HEK293 (cell line): ENCODE measurements around the gene PPP1R27.
A peak's percentile ranks its signal among the peaks of the same experiment; 100 is the strongest.

Experiments
- EGR2 ChIP-seq: fragments of 450-650 bp; formaldehyde crosslinking; IDR thresholded peaks from 2 replicates; pipeline ENCODE4 v1.5.1; 2016; ENCODE audit warnings: low read depth, missing biosample characterization, missing genetic modification characterization
- GFI1B ChIP-seq: fragments of 450-650 bp; formaldehyde crosslinking; IDR thresholded peaks from 2 replicates; pipeline ENCODE4 v1.5.1; 2016; ENCODE audit warnings: missing biosample characterization, missing genetic modification characterization
- IKZF3 ChIP-seq: fragments of 450-650 bp; IDR thresholded peaks from 2 replicates; pipeline ENCODE4 v1.5.0; 2018; ENCODE audit warnings: missing biosample characterization, mild to moderate bottlenecking, missing genetic modification characterization, moderate library complexity
- KLF8 ChIP-seq: fragments of 450-650 bp; formaldehyde crosslinking; IDR thresholded peaks from 2 replicates; pipeline ENCODE4 v1.5.1; 2016; ENCODE audit warnings: missing biosample characterization, missing genetic modification characterization
- TRIM28 ChIP-seq: IDR thresholded peaks from 2 replicates; pipeline ENCODE4 v1.6.1; 2011; ENCODE audit warnings: low read length, control low read depth, borderline replicate concordance
- WT1 ChIP-seq: fragments of 450-650 bp; formaldehyde crosslinking; IDR thresholded peaks from 2 replicates; pipeline ENCODE4 v1.5.1; 2016; ENCODE audit warnings: missing biosample characterization, missing genetic modification characterization
- ZEB2 ChIP-seq: fragments of 450-650 bp; formaldehyde crosslinking; IDR thresholded peaks from 2 replicates; pipeline ENCODE4 v1.5.1; 2016; ENCODE audit warnings: missing biosample characterization, missing genetic modification characterization
- ZIC2 ChIP-seq: fragments of 450-650 bp; formaldehyde crosslinking; IDR thresholded peaks from 2 replicates; pipeline ENCODE4 v1.5.1; 2016; ENCODE audit warnings: missing biosample characterization, missing genetic modification characterization
- ZNF157 ChIP-seq: fragments of 450-650 bp; formaldehyde crosslinking; IDR thresholded peaks from 2 replicates; pipeline ENCODE4 v1.5.1; 2016; ENCODE audit warnings: missing biosample characterization, missing genetic modification characterization
- ZNF169 ChIP-seq: fragments of 450-650 bp; formaldehyde crosslinking; IDR thresholded peaks from 2 replicates; pipeline ENCODE4 v1.5.1; 2016; ENCODE audit warnings: missing biosample characterization, missing genetic modification characterization
- ZNF214 ChIP-seq: fragments of 450-650 bp; formaldehyde crosslinking; IDR thresholded peaks from 2 replicates; pipeline ENCODE4 v1.5.1; 2017; ENCODE audit warnings: missing biosample characterization, mild to moderate bottlenecking, missing genetic modification characterization, borderline replicate concordance
- ZNF335 ChIP-seq: fragments of 450-650 bp; formaldehyde crosslinking; conservative IDR thresholded peaks from 2 replicates; pipeline ENCODE4 v1.5.1; 2016; ENCODE audit warnings: missing biosample characterization, missing genetic modification characterization
- ZNF341 ChIP-seq: fragments of 450-650 bp; formaldehyde crosslinking; IDR thresholded peaks from 2 replicates; pipeline ENCODE4; 2016; ENCODE audit warnings: low read depth, missing biosample characterization, missing genetic modification characterization
- ZNF426 ChIP-seq: fragments of 450-650 bp; formaldehyde crosslinking; IDR thresholded peaks from 2 replicates; pipeline ENCODE4 v1.5.1; 2017; ENCODE audit warnings: missing biosample characterization, missing genetic modification characterization, mild to moderate bottlenecking, inconsistent platforms, moderate library complexity
- ZNF501 ChIP-seq: fragments of 450-650 bp; formaldehyde crosslinking; IDR thresholded peaks from 2 replicates; pipeline ENCODE4 v1.5.1; 2016; ENCODE audit warnings: missing biosample characterization, missing genetic modification characterization
- ZNF555 ChIP-seq: fragments of 450-650 bp; formaldehyde crosslinking; conservative IDR thresholded peaks from 2 replicates; pipeline ENCODE4 v1.5.1; 2017; ENCODE audit warnings: missing biosample characterization, mild to moderate bottlenecking, missing genetic modification characterization, inconsistent platforms
- ZNF571 ChIP-seq: fragments of 450-650 bp; formaldehyde crosslinking; IDR thresholded peaks from 2 replicates; pipeline ENCODE4 v1.5.0; 2017; ENCODE audit warnings: missing biosample characterization, missing genetic modification characterization
- ZNF629 ChIP-seq: fragments of 450-650 bp; formaldehyde crosslinking; IDR thresholded peaks from 2 replicates; pipeline ENCODE4 v1.5.1; 2017; ENCODE audit warnings: missing biosample characterization, missing genetic modification characterization
- ZNF830 ChIP-seq: fragments of 450-650 bp; IDR thresholded peaks from 2 replicates; pipeline ENCODE4 v1.5.0; 2018; ENCODE audit warnings: missing biosample characterization, missing genetic modification characterization, low read depth, mild to moderate bottlenecking, moderate library complexity
- ZNF837 ChIP-seq: fragments of 450-650 bp; formaldehyde crosslinking; IDR thresholded peaks from 2 replicates; pipeline ENCODE4 v1.5.1; 2016; ENCODE audit warnings: missing biosample characterization, missing genetic modification characterization
- ZXDB ChIP-seq: fragments of 450-650 bp; formaldehyde crosslinking; IDR thresholded peaks from 2 replicates; pipeline ENCODE4 v1.5.1; 2016; ENCODE audit warnings: missing biosample characterization, missing genetic modification characterization
- TF ChIP-seq, protein P1 (sequence below): sonication (generic); formaldehyde crosslinking; IDR thresholded peaks from 2 replicates; pipeline ENCODE4 v1.8.1; 2022; ENCODE audit warnings: mild to moderate bottlenecking, moderate library complexity, missing genetic modification reagents
- TF ChIP-seq, protein P2 (sequence below): fragments of 450-650 bp; formaldehyde crosslinking; IDR thresholded peaks from 2 replicates; pipeline ENCODE4 v1.5.1; 2017; ENCODE audit warnings: missing biosample characterization, missing genetic modification characterization
- TF ChIP-seq, protein P3 (sequence below): fragments of 450-650 bp; formaldehyde crosslinking; IDR thresholded peaks from 2 replicates; pipeline ENCODE4 v1.5.1; 2016; ENCODE audit warnings: missing biosample characterization, missing genetic modification characterization

The PPP1R27 gene

DNA sequence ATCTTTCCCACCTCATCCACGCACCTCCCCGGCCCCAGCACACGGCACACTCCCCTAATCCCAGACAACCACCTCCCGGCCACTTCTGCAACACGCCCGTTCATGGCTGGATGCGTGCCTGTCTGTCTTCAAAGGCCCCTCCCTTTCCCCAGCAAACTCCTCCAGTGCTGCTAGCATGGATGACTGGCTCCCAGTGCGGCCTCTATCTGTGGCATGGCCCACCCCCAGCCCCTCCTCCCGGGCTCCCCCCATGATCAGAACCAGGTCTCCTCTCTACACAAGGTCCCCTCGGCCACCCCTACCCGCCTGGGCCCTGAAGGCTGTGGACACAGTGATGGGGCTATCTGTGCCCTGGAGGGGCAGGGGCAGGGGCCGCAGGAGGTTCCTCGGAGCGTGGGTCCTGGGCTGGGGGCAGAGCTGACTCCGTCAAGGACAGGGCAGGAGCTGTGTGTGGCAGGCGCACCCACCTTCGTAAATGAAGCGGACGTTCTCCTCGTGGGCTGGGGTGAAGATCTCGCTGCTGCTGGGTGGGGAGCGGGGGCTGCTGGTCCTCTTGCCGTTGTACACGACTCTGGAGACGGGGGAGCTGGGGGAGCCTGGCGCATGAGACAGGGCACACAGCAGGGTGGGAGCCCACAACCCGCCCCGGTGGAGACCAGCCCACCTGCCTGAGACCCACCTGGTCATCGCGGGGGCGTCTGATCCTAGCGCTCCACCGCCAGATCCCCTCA lies 10.9 kb downstream of the PPP1R27 start (continued):
- TF ChIP-seq ZNF426 (tag by site-specific recombination) (no peak), ZNF830 (tag by site-specific recombination) (no peak), ZNF837 (tag by site-specific recombination) (no peak), ZNF157 (tag by site-specific recombination) (no peak), ZXDB (tag by site-specific recombination) (no peak), GFI1B (tag by site-specific recombination) (no peak), TRIM28 (no peak), ZNF571 (tag by site-specific recombination) (no peak), WT1 (tag by site-specific recombination) (peak; percentile 63), ZNF629 (tag by site-specific recombination) (no peak), ZNF335 (tag by site-specific recombination) (no peak), EGR2 (tag by site-specific recombination) (peak; percentile 23; the same call in 1 of the 2 replicates), ZEB2 (tag by site-specific recombination) (no peak), IKZF3 (no peak), ZNF341 (tag by site-specific recombination) (no peak), ZNF214 (tag by site-specific recombination) (no peak), ZNF169 (no peak), ZNF555 (tag by site-specific recombination) (no peak), ZNF501 (tag by site-specific recombination) (no peak), KLF8 (tag by site-specific recombination) (no peak), ZIC2 (tag by site-specific recombination) (no peak)
- TF ChIP-seq, protein P1, sequence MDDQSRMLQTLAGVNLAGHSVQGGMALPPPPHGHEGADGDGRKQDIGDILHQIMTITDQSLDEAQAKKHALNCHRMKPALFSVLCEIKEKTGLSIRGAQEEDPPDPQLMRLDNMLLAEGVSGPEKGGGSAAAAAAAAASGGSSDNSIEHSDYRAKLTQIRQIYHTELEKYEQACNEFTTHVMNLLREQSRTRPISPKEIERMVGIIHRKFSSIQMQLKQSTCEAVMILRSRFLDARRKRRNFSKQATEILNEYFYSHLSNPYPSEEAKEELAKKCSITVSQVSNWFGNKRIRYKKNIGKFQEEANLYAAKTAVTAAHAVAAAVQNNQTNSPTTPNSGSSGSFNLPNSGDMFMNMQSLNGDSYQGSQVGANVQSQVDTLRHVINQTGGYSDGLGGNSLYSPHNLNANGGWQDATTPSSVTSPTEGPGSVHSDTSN (CRISPR knock-in tag), result no peak
- TF ChIP-seq, protein P2, sequence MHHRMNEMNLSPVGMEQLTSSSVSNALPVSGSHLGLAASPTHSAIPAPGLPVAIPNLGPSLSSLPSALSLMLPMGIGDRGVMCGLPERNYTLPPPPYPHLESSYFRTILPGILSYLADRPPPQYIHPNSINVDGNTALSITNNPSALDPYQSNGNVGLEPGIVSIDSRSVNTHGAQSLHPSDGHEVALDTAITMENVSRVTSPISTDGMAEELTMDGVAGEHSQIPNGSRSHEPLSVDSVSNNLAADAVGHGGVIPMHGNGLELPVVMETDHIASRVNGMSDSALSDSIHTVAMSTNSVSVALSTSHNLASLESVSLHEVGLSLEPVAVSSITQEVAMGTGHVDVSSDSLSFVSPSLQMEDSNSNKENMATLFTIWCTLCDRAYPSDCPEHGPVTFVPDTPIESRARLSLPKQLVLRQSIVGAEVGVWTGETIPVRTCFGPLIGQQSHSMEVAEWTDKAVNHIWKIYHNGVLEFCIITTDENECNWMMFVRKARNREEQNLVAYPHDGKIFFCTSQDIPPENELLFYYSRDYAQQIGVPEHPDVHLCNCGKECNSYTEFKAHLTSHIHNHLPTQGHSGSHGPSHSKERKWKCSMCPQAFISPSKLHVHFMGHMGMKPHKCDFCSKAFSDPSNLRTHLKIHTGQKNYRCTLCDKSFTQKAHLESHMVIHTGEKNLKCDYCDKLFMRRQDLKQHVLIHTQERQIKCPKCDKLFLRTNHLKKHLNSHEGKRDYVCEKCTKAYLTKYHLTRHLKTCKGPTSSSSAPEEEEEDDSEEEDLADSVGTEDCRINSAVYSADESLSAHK (tag by site-specific recombination), result no peak
- TF ChIP-seq, protein P3, sequence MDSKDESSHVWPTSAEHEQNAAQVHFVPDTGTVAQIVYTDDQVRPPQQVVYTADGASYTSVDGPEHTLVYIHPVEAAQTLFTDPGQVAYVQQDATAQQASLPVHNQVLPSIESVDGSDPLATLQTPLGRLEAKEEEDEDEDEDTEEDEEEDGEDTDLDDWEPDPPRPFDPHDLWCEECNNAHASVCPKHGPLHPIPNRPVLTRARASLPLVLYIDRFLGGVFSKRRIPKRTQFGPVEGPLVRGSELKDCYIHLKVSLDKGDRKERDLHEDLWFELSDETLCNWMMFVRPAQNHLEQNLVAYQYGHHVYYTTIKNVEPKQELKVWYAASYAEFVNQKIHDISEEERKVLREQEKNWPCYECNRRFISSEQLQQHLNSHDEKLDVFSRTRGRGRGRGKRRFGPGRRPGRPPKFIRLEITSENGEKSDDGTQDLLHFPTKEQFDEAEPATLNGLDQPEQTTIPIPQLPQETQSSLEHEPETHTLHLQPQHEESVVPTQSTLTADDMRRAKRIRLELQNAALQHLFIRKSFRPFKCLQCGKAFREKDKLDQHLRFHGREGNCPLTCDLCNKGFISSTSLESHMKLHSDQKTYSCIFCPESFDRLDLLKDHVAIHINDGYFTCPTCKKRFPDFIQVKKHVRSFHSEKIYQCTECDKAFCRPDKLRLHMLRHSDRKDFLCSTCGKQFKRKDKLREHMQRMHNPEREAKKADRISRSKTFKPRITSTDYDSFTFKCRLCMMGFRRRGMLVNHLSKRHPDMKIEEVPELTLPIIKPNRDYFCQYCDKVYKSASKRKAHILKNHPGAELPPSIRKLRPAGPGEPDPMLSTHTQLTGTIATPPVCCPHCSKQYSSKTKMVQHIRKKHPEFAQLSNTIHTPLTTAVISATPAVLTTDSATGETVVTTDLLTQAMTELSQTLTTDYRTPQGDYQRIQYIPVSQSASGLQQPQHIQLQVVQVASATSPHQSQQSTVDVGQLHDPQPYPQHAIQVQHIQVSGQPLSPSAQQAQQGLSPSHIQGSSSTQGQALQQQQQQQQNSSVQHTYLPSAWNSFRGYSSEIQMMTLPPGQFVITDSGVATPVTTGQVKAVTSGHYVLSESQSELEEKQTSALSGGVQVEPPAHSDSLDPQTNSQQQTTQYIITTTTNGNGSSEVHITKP (tag by site-specific recombination), result no peak
